ENCODE data around the gene MCF2L. TPM values are rescaled to one million over a fixed set of nuclear protein-coding genes. Genes with fewer than 3 reads are reported as not detected.

MCF2L gene
- total RNA-seq, 6 experiments from 2014 or later: 9.6 to 18.4 (median 11.7) TPM

GRCh38 chr13:112952759-112953551 is 16.1 kb upstream of the MCF2L start:
- peak overlapping the region in 1 of 3 donors; percentile 87 for H3K27ac ChIP-seq

GRCh38 chr13:112953591-112954487 is 15.2 kb upstream of the MCF2L start:
- no CpG with 5 or more reads among the region's 17 CpGs for whole genome bisulfite sequencing (ENCODE audit: insufficient coverage, low coverage, low lambda C conversion rate, missing lambda C conversion rate)
- TF ChIP-seq POLR2A (IDR thresholded peaks at IDR 0.05) (no peak), CTCF (IDR thresholded peaks at IDR 0.05) (no peak)
- ATAC-seq: peak in 1 of 4 donors; percentile 34
- H3K36me3 ChIP-seq: no peaks in the 10 kb centered on the region
- peaks cover 0 to 32% (median 9%) of the 10 kb centered on the region in 4 donors for H3K4me1 ChIP-seq
- H3K27me3 ChIP-seq: no peaks in the 10 kb centered on the region
- intact Hi-C loops (cut with DNase I): no loop called here
- no peak overlapping the region for H3K4me3 ChIP-seq
- peak overlapping the region in 1 of 3 donors; percentile 87 for H3K27ac ChIP-seq
- peak in 2 of 3 donors; percentile 13 to 33 for DNase-seq
- H3K9me3 ChIP-seq: no peaks in the 10 kb centered on the region

More at GRCh38 chr13:112952759-112953551, 16.1 kb upstream of the MCF2L start:
- WGBS (ENCODE audit: insufficient coverage, low coverage, low lambda C conversion rate, missing lambda C conversion rate): 45% methylated on average over 6 of the region's 17 CpGs
- intact Hi-C loops (cut with DNase I): no loop called here
- Histone ChIP-seq H3K9me3 (no peaks in the 10 kb centered on the region), H3K27me3 (no peaks in the 10 kb centered on the region), H3K4me1 (peaks cover 0 to 32% (median 9%) of the 10 kb centered on the region in 4 donors), H3K36me3 (no peaks in the 10 kb centered on the region), H3K4me3 (no peak overlapping the region)
- ATAC-seq (peak; percentile 31 to 59 (median 38)), DNase-seq (peak; percentile 10 to 76 (median 31))
- TF ChIP-seq CTCF (IDR thresholded peaks at IDR 0.05) (no peak), POLR2A (IDR thresholded peaks at IDR 0.05) (no peak)

- Histone ChIP-seq H3K4me3 (no peak overlapping the region), H3K4me1 (peaks cover 0 to 32% (median 9%) of the 10 kb centered on the region in 4 donors), H3K36me3 (no peaks in the 10 kb centered on the region), H3K27ac (no peak overlapping the region), H3K27me3 (no peaks in the 10 kb centered on the region), H3K9me3 (no peaks in the 10 kb centered on the region)
- ATAC-seq (no peak), DNase-seq (peak in 2 of 3 donors; percentile 7 to 31)
- no CpG with 5 or more reads among the region's 13 CpGs for WGBS (ENCODE audit: insufficient coverage, low coverage, low lambda C conversion rate, missing lambda C conversion rate)
- intact Hi-C loops (cut with DNase I): no loop called here
- TF ChIP-seq POLR2A (IDR thresholded peaks at IDR 0.05): no peak
- no peak for TF ChIP-seq CTCF (IDR thresholded peaks at IDR 0.05)
Observed at GRCh38 chr13:112954488-112955270, 14.3 kb upstream of the MCF2L start.

- TF ChIP-seq CTCF (IDR thresholded peaks at IDR 0.05) (no peak), POLR2A (IDR thresholded peaks at IDR 0.05) (no peak)
- H3K27me3 ChIP-seq: no peaks in the 10 kb centered on the region
- H3K27ac ChIP-seq: no peak overlapping the region
- DNase-seq (peak in 1 of 3 donors; percentile 24), ATAC-seq (no peak)
- H3K4me1 ChIP-seq: peaks cover 0 to 30% (median 9%) of the 10 kb centered on the region in 4 donors
- no peaks in the 10 kb centered on the region for H3K36me3 ChIP-seq
- WGBS (ENCODE audit: insufficient coverage, low coverage, low lambda C conversion rate, missing lambda C conversion rate): 86% methylated on average over 7 of the region's 15 CpGs
- intact Hi-C loops (cut with DNase I): no loop called here
- no peaks in the 10 kb centered on the region for H3K9me3 ChIP-seq
- H3K4me3 ChIP-seq: no peak overlapping the region
Observed at GRCh38 chr13:112955271-112955937, 13.6 kb upstream of the MCF2L start.
